ENCODE results near the gene MYO7B.

MYO7B gene

GRCh38 chr2:127589358-127589757 is 53.9 kb downstream of the MYO7B start:
- DNase-seq = no peak
- TF ChIP-seq POLR2A (IDR thresholded peaks at IDR 0.05; ENCODE audit: low read length) (no peak), GATA1 (IDR thresholded peaks at IDR 0.05; ENCODE audit: low read depth, low read length) (no peak)

DNA sequence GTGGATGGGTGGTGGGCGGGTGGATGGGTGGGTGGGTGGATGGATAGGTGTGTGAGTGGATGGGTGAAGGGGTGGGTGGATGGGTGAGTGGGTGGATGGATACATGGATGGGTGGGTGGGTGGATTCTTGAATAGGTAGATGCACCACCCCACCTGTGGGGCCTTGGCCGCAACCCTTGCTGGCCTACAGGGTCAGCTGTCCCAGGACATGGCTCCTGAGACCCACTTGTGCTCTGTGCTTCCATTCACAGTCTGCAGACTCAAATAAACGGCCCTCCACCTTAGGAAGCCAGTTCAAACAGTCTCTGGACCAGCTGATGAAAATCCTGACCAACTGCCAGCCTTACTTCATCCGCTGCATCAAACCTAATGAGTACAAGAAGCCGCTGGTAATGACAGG is 54.4 kb downstream of the MYO7B start:
- no peak for TF ChIP-seq POLR2A (IDR thresholded peaks at IDR 0.05; ENCODE audit: low read length)
- no peak for TF ChIP-seq GATA1 (IDR thresholded peaks at IDR 0.05; ENCODE audit: low read depth, low read length)
- DNase-seq = no peak

- no peak for TF ChIP-seq POLR2A (IDR thresholded peaks at IDR 0.05; ENCODE audit: low read length)
- TF ChIP-seq GATA1 (IDR thresholded peaks at IDR 0.05; ENCODE audit: low read depth, low read length) = no peak
- no peak for DNase-seq
Observed at GRCh38 chr2:127590386-127591190, 55.1 kb downstream of the MYO7B start.

GRCh38 chr2:127591221-127591923 is 55.9 kb downstream of the MYO7B start:
- peak; percentile 46 to 58 for DNase-seq
- no peak for TF ChIP-seq GATA1 (IDR thresholded peaks at IDR 0.05; ENCODE audit: low read depth, low read length)
- no peak for TF ChIP-seq POLR2A (IDR thresholded peaks at IDR 0.05; ENCODE audit: low read length)

GRCh38 chr2:127592761-127593227 is 57.3 kb downstream of the MYO7B start:
- TF ChIP-seq POLR2A (IDR thresholded peaks at IDR 0.05; ENCODE audit: low read length) = no peak
- no peak for TF ChIP-seq GATA1 (IDR thresholded peaks at IDR 0.05; ENCODE audit: low read depth, low read length)
- no peak for DNase-seq

- TF ChIP-seq GATA1 (IDR thresholded peaks at IDR 0.05; ENCODE audit: low read depth, low read length) = no peak
- no peak for TF ChIP-seq POLR2A (IDR thresholded peaks at IDR 0.05; ENCODE audit: low read length)
- DNase-seq = no peak
Observed at GRCh38 chr2:127593228-127594115, 58.0 kb downstream of the MYO7B start.

DNA sequence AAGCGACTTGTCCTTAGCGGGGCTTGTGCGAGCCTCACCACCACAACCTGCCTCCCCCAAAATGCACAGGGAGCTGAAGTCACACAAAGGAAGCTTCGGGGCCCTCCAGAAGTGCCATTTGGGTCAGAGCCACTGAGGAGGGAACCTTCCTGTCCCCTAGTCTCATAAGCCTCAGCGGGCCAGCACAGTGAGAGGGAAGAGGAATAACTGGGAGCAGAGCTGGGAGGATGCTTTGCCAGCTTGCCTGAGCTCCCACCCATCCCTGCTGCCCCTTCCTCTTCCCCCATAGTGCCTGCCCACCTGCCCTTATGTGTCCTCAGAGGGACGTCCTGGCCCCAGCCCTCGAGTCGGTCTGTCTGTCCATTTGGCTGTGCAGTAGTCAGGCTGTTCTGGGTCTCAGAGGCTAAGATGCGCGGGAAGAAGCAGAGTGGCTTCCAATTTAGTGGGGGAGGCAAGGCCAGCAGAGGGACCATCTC is 58.7 kb downstream of the MYO7B start:
- TF ChIP-seq POLR2A (IDR thresholded peaks at IDR 0.05; ENCODE audit: low read length) (no peak), GATA1 (IDR thresholded peaks at IDR 0.05; ENCODE audit: low read depth, low read length) (no peak)

GRCh38 chr2:127596311-127597045 is 61.0 kb downstream of the MYO7B start:
- TF ChIP-seq POLR2A (IDR thresholded peaks at IDR 0.05; ENCODE audit: low read length) (no peak), GATA1 (IDR thresholded peaks at IDR 0.05; ENCODE audit: low read depth, low read length) (no peak)

More for the DNA sequence above, 58.7 kb downstream of the MYO7B start:
- DNase-seq = no peak

DNA sequence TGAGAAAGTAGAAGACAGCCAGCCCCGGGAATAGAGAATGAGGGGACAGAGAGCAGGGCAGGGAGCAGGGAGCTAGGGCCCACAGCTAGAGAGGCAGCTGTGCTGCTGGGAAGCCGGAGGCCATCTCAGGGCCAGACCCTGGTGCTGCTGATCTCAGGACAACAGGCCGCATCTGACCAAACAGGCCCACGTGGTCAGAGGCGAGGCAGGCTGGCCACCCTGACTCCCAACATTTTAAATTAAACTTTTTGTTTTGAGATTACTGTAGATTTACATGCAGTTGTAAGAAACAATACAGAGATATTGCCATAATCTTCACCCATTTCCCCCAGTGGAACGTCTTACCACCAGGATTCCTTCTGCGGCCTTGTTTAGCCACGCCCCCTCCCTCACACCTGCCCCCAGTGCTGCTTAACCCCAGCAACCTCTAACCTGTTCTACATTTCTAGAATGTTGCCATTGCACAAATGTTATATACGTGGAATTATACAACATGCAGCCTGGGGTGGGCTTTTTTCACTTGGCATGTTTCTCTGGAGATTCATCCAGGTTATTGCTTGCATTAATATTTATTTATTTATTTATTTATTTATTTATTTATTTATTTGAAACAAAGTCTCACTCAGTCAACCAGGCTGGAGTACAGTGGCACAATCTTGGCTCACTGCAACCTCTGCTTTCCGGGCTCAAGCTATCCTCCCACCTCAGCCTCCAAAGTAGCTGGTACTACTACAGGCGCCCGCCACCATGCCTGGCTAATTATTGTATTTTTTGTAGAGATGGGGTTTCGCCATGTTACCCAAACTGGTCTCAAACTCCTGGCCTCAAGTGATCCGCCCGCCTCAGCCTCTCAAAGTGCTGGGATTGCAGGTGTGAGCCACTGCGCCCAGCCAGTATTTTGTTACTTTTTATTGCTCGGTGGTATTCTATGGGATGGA is 61.8 kb downstream of the MYO7B start:
- no peak for DNase-seq
- TF ChIP-seq POLR2A (IDR thresholded peaks at IDR 0.05; ENCODE audit: low read length) = no peak
- TF ChIP-seq GATA1 (IDR thresholded peaks at IDR 0.05; ENCODE audit: low read depth, low read length) = no peak

More at GRCh38 chr2:127596311-127597045, 61.0 kb downstream of the MYO7B start:
- no peak for DNase-seq

- DNase-seq = no peak
- TF ChIP-seq POLR2A (IDR thresholded peaks at IDR 0.05; ENCODE audit: low read length) (no peak), GATA1 (IDR thresholded peaks at IDR 0.05; ENCODE audit: low read depth, low read length) (no peak)
Observed at GRCh38 chr2:127597984-127598380, 62.5 kb downstream of the MYO7B start.

DNA sequence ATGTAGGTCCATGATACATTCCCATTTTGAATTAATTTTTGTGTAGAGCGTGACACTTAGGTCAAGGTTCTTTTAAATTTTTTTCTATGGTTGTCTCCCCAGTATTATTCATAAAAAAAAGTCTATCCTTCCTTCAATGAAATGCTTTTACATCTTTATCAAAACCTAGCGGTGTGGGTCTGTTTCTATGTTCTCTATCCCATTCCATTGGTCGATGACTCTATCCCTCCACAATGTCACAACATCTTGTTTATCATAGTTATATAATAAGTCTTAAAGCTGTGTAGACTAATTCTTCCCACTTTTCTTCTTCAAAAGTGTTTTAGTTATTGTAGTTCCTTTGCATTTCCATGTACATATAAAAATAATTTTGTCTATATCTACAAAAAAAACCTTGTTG is 63.2 kb downstream of the MYO7B start:
- TF ChIP-seq GATA1 (IDR thresholded peaks at IDR 0.05; ENCODE audit: low read depth, low read length) (no peak), POLR2A (IDR thresholded peaks at IDR 0.05; ENCODE audit: low read length) (no peak)
- DNase-seq = no peak

DNA sequence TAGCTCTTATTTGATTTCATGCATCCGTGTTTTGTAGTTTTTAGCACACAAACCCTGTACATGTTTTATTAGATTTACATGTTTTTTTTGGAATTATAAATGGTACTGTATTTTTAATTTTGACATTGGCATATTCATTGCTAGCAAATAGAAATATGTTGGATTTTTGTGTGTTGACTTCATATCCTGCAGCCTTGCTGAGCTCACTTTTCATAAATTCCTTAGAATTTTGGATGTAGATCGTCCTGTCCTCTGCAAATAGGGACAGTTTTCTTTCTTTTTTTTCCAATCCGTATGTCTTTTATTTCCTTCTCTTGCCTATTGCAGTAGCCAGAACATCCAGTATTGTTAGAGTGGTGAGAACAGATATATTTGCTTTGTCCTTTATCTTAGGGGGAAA is 63.7 kb downstream of the MYO7B start:
- TF ChIP-seq GATA1 (IDR thresholded peaks at IDR 0.05; ENCODE audit: low read depth, low read length) (no peak), POLR2A (IDR thresholded peaks at IDR 0.05; ENCODE audit: low read length) (no peak)
- no peak for DNase-seq

Data from erythroblast (primary cell).